ENCODE data around the gene DGKQ. TPM values are rescaled to one million over a fixed set of nuclear protein-coding genes. Genes with fewer than 3 reads are reported as not detected.

DGKQ gene
- total and polyA plus RNA-seq, 9 of the 15 experiments (the other 6 are each of a cell fraction or from before 2014, with no cell fraction given), result 0.17 to 22.0 (median 5.6) TPM

GRCh38 chr4:1003271-1004070 is 30.1 kb upstream of the DGKQ start:
- intact Hi-C loops (cut with micrococcal nuclease) (no loop called here), in situ Hi-C loops (cut with MboI) (no loop called here)
- Histone ChIP-seq H4K20me1 (replicated peaks; ENCODE audit: control insufficient read depth, insufficient read depth, low read length) (no peaks in the 10 kb centered on the region), H3K27ac (ENCODE audit: extremely low read depth, low read depth, low read length) (no peak overlapping the region), H3K9ac (ENCODE audit: insufficient read depth in 1 of 2, low read depth in 2 of 2, low read length in 2 of 2) (no peak overlapping the region; a peak in 1 of 4 replicates), H3K4me1 (replicated peaks in 1 of 2; ENCODE audit: control insufficient read depth in 2 of 2, insufficient read depth in 2 of 2, low read length in 2 of 2) (peaks cover 0 to 35% of the 10 kb centered on the region in 2 experiments; a peak in 2 of 5 replicates), H3K27me3 (ENCODE audit: control insufficient read depth in 2 of 2, insufficient read depth in 2 of 2, low read length in 2 of 2) (no peaks in the 10 kb centered on the region), H3K9me1 (ENCODE audit: control insufficient read depth, insufficient read depth, low read length) (no peaks in the 10 kb centered on the region), H2AFZ (ENCODE audit: low read depth, low read length) (no peak overlapping the region), H3K4me3 (no peak overlapping the region), H3K79me2 (ENCODE audit: control insufficient read depth, insufficient read depth, low read length) (no peaks in the 10 kb centered on the region), H3K4me2 (ENCODE audit: insufficient read depth, low read length) (no peak overlapping the region), H3K36me3 (ENCODE audit: control insufficient read depth, insufficient read depth, low read length) (no peaks in the 10 kb centered on the region), H3K9me3 (replicated peaks; ENCODE audit: control insufficient read depth, insufficient read depth, low read depth, low read length) (no peaks in the 10 kb centered on the region)
- FAIRE-seq (no peak), ATAC-seq (no peak), DNase-seq (ENCODE audit: extremely low read depth in 1 of 4, low spot score in 3 of 4) (no peak)
- 88% methylated on average over 17 of the region's 63 CpGs for WGBS (ENCODE audit: insufficient coverage, low coverage, missing lambda C conversion rate)
- ChIA-PET POLR2A (interaction anchor here (1.2 kb wide), 1 partner anchor 11 kb away, joined by 4 read pairs; no protein-coding TSS in a partner anchor), CTCF (ENCODE audit: low intra/inter-chr PET ratio) (no interaction called here)
- TF ChIP-seq ZBED1 (IDR thresholded peaks at IDR 0.05) (no peak), POLR2G (IDR thresholded peaks at IDR 0.05; ENCODE audit: low read depth, low read length) (peak; percentile 45; the same call in 1 of the 2 replicates), PCBP1 (IDR thresholded peaks at IDR 0.05; ENCODE audit: low read depth, low read length, poor library complexity, severe bottlenecking) (peak; percentile 70), ZBTB33 (CRISPR knock-in tag; IDR thresholded peaks at IDR 0.05) (peak; percentile 83), CBFA2T3 (IDR thresholded peaks at IDR 0.05) (no peak)
- BruUV-seq (replicated peaks), result no TSS peak
